Peyer's patch (tissue), 4 donors: ENCODE results near the gene LYST.

ENCODE experiments used
- POLR2A ChIP-seq, 2 donors: fragments of 450-650 bp; IDR thresholded peaks; one replicate each; pipeline ENCODE4 v1.5.1; 2017; ENCODE audit warnings: antibody characterized with exemption in 2 of 2, mild to moderate bottlenecking in 2 of 2, moderate library complexity in 2 of 2
- TF ChIP-seq, protein P1 (sequence below), 6 experiments: fragments of 450-650 bp in 4 of 6; fragments of 200-600 bp in 2 of 6; sonication (generic) in 1 of 6; IDR thresholded peaks; one replicate each; pipeline ENCODE4 v1.5.1; 2017 to 2019; ENCODE audit warnings: antibody characterized with exemption in 6 of 6, mild to moderate bottlenecking in 3 of 6, moderate library complexity in 1 of 6

DNA sequence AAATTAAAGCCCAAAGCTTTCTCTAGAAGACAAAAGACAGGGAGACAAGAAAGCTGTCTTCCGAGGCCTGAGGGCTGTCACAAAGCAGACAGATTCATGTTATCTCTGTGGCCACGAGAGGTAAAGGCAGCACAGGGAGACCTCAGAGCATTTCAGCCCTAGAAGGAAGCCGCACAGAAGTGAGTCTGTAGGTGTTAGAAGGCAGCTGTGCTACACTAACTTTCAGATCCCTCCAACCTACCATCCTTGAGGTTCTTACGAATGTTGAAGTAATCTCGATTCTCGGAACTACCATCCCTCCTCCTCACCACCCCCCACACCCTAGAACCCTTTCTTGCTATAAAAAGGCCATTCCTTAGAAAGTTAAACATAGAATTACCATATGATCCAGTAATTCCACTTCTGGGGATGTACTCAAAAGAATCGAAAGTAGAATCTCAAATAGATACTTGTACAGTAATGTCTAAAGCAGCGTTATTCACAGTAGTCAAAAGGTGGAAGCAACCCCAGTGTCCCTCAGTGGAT, 21.5 kb upstream of the LYST start:
- TF ChIP-seq, protein P1, sequence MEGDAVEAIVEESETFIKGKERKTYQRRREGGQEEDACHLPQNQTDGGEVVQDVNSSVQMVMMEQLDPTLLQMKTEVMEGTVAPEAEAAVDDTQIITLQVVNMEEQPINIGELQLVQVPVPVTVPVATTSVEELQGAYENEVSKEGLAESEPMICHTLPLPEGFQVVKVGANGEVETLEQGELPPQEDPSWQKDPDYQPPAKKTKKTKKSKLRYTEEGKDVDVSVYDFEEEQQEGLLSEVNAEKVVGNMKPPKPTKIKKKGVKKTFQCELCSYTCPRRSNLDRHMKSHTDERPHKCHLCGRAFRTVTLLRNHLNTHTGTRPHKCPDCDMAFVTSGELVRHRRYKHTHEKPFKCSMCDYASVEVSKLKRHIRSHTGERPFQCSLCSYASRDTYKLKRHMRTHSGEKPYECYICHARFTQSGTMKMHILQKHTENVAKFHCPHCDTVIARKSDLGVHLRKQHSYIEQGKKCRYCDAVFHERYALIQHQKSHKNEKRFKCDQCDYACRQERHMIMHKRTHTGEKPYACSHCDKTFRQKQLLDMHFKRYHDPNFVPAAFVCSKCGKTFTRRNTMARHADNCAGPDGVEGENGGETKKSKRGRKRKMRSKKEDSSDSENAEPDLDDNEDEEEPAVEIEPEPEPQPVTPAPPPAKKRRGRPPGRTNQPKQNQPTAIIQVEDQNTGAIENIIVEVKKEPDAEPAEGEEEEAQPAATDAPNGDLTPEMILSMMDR (IDR thresholded peaks at IDR 0.05), result no peak
- no peak for TF ChIP-seq POLR2A (IDR thresholded peaks at IDR 0.05)
